K562 (cell line): ENCODE measurements around the gene UBQLN3. TPM values are rescaled to one million over a fixed set of nuclear protein-coding genes. Genes with fewer than 3 reads are reported as not detected.
A peak's percentile ranks its signal among the peaks of the same experiment; 100 is the strongest.

Source experiments
- TCF7 ChIP-seq: sonication (generic); IDR thresholded peaks from 2 replicates; pipeline ENCODE4 v1.6.1; 2016; ENCODE audit warnings: antibody characterized with exemption, borderline replicate concordance
- ZBTB1 ChIP-seq: sonication (generic); formaldehyde crosslinking; IDR thresholded peaks from 2 replicates; pipeline ENCODE4 v1.8.1; 2023; ENCODE audit warnings: missing genetic modification reagents, low read depth, mild to moderate bottlenecking, borderline replicate concordance
- polyA plus RNA-seq, 8 experiments: library from polyadenylated mRNA; depleted of rRNA in 4 of 8; stranded (reverse) in 5 of 8; unstranded in 3 of 8; fragments of >200 nt; fragmentation: Nextera tagmentation in 2 of 8; fragmentation: Illumina TruSeq in 1 of 8; extraction: Ambion mirVana in 2 of 8; extraction: Trizol in 1 of 8; gene quantifications; 2 replicates each; pipeline versions ENCODE4 v1.2.1 to v1.2.3, GENCODE V29; 2011 to 2014; ENCODE audit warnings: inconsistent platforms in 1 of 8, missing spikeins in 1 of 8
- total RNA-seq, 7 experiments: library from RNA; depleted of rRNA in 6 of 7; stranded (reverse); fragments of >200 nt in 6 of 7; fragmentation: Illumina TruSeq in 2 of 7; extraction: Trizol in 2 of 7; gene quantifications; 2 replicates each; pipeline versions ENCODE4 v1.2.1 to v1.2.3, GENCODE V29; 2011 to 2021; ENCODE audit warnings: low replicate concordance in 1 of 7
- TF ChIP-seq, protein P1 (sequence below): fragments of 250-450 bp; sonication (Bioruptor Pico); IDR thresholded peaks from 2 replicates; pipeline ENCODE4 v1.4.0; 2020
- TF ChIP-seq, protein P2 (sequence below), 2 experiments: fragments of 450-650 bp; formaldehyde crosslinking in 1 of 2; IDR thresholded peaks; 2 replicates each; pipeline versions ENCODE4 v1.4.0 to v1.6.1; 2014 to 2020; ENCODE audit warnings: mild to moderate bottlenecking in 2 of 2, borderline replicate concordance in 1 of 2, low read depth in 1 of 2
- TF ChIP-seq, protein P3 (sequence below): sonication (generic); formaldehyde crosslinking; IDR thresholded peaks from 2 replicates; pipeline ENCODE4 v1.8.1; 2022; ENCODE audit warnings: missing genetic modification reagents

UBQLN3 gene
- total and polyA plus RNA-seq, 9 of the 15 experiments (the other 6 are each of a cell fraction or from before 2014, with no cell fraction given) = 0.01 to 0.27 TPM; not detected in 7

DNA sequence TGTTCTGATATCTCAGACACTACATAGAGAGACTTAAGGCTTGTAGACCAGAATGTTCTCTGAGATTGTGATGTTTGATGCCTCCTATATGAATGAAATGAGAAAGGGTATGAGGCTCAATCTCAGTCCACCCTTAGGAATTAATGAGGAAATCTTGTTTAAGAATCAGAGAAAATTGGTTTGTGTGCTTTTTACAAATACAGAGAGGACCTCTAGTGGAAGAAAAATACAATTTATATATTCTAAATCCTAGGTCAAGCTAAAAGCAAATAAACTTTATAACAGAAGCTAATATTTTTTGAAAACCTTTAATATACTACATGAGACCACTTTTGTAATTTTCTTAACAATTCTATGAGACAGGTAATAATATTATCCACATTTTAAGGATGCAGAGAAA is 43.6 kb upstream of the UBQLN3 start (continued):
- TF ChIP-seq, protein P1, sequence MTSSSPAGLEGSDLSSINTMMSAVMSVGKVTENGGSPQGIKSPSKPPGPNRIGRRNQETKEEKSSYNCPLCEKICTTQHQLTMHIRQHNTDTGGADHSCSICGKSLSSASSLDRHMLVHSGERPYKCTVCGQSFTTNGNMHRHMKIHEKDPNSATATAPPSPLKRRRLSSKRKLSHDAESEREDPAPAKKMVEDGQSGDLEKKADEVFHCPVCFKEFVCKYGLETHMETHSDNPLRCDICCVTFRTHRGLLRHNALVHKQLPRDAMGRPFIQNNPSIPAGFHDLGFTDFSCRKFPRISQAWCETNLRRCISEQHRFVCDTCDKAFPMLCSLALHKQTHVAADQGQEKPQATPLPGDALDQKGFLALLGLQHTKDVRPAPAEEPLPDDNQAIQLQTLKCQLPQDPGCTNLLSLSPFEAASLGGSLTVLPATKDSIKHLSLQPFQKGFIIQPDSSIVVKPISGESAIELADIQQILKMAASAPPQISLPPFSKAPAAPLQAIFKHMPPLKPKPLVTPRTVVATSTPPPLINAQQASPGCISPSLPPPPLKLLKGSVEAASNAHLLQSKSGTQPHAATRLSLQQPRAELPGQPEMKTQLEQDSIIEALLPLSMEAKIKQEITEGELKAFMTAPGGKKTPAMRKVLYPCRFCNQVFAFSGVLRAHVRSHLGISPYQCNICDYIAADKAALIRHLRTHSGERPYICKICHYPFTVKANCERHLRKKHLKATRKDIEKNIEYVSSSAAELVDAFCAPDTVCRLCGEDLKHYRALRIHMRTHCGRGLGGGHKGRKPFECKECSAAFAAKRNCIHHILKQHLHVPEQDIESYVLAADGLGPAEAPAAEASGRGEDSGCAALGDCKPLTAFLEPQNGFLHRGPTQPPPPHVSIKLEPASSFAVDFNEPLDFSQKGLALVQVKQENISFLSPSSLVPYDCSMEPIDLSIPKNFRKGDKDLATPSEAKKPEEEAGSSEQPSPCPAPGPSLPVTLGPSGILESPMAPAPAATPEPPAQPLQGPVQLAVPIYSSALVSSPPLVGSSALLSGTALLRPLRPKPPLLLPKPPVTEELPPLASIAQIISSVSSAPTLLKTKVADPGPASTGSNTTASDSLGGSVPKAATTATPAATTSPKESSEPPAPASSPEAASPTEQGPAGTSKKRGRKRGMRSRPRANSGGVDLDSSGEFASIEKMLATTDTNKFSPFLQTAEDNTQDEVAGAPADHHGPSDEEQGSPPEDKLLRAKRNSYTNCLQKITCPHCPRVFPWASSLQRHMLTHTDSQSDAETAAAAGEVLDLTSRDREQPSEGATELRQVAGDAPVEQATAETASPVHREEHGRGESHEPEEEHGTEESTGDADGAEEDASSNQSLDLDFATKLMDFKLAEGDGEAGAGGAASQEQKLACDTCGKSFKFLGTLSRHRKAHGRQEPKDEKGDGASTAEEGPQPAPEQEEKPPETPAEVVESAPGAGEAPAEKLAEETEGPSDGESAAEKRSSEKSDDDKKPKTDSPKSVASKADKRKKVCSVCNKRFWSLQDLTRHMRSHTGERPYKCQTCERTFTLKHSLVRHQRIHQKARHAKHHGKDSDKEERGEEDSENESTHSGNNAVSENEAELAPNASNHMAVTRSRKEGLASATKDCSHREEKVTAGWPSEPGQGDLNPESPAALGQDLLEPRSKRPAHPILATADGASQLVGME (CRISPR knock-in tag) = no peak
- TF ChIP-seq TCF7 (no peak), ZBTB1 (CRISPR knock-in tag) (no peak)
- TF ChIP-seq, protein P2, sequence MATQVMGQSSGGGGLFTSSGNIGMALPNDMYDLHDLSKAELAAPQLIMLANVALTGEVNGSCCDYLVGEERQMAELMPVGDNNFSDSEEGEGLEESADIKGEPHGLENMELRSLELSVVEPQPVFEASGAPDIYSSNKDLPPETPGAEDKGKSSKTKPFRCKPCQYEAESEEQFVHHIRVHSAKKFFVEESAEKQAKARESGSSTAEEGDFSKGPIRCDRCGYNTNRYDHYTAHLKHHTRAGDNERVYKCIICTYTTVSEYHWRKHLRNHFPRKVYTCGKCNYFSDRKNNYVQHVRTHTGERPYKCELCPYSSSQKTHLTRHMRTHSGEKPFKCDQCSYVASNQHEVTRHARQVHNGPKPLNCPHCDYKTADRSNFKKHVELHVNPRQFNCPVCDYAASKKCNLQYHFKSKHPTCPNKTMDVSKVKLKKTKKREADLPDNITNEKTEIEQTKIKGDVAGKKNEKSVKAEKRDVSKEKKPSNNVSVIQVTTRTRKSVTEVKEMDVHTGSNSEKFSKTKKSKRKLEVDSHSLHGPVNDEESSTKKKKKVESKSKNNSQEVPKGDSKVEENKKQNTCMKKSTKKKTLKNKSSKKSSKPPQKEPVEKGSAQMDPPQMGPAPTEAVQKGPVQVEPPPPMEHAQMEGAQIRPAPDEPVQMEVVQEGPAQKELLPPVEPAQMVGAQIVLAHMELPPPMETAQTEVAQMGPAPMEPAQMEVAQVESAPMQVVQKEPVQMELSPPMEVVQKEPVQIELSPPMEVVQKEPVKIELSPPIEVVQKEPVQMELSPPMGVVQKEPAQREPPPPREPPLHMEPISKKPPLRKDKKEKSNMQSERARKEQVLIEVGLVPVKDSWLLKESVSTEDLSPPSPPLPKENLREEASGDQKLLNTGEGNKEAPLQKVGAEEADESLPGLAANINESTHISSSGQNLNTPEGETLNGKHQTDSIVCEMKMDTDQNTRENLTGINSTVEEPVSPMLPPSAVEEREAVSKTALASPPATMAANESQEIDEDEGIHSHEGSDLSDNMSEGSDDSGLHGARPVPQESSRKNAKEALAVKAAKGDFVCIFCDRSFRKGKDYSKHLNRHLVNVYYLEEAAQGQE (IDR thresholded peaks at IDR 0.05; ENCODE audit: borderline replicate concordance) = peak; percentile 56; the same call in 1 of the 2 replicates
- TF ChIP-seq, protein P2 (CRISPR knock-in tag; IDR thresholded peaks at IDR 0.05; ENCODE audit: low read depth) = no peak
- TF ChIP-seq, protein P3, sequence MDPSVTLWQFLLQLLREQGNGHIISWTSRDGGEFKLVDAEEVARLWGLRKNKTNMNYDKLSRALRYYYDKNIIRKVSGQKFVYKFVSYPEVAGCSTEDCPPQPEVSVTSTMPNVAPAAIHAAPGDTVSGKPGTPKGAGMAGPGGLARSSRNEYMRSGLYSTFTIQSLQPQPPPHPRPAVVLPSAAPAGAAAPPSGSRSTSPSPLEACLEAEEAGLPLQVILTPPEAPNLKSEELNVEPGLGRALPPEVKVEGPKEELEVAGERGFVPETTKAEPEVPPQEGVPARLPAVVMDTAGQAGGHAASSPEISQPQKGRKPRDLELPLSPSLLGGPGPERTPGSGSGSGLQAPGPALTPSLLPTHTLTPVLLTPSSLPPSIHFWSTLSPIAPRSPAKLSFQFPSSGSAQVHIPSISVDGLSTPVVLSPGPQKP (CRISPR knock-in tag) = no peak
